Measurements from ENCODE around the gene SLC15A4. TPM values are rescaled to one million over a fixed set of nuclear protein-coding genes. Genes with fewer than 3 reads are reported as not detected.

SLC15A4 gene
- total and polyA plus RNA-seq, 2 of the 4 experiments (the other 2 are of a cell fraction), result 15.4 to 21.9 TPM

DNA sequence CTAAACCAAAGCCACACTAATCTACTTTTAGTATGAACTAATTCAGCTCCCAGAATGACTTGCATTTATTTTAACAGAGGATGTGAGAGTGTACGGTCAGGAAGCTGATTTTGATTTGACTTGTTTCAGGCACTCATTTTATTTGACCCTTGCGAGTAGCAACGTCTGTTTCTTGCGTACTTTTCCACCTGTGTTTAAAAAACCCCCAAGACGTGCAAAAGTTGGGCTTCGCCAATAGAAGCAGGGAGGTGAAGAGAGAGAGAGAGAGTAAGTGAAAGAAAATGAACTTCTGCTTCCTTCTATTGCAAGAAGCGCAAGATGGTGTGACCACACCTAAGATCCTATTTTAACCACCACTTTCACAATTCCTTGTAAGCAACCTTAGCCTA is 6.7 kb upstream of the SLC15A4 start:
- Histone ChIP-seq H3K18ac (ENCODE audit: low read depth, low read length) (no peak overlapping the region), H4K5ac (ENCODE audit: low read depth, low read length) (no peak overlapping the region), H2AFZ (replicated peaks; ENCODE audit: low read length, poor library complexity) (no peak overlapping the region), H4K20me1 (ENCODE audit: insufficient read depth, low read length) (no peaks in the 10 kb centered on the region), H2BK20ac (ENCODE audit: low read depth, low read length) (no peak overlapping the region), H3K27me3 (ENCODE audit: control insufficient read depth, insufficient read depth, low read length) (no peaks in the 10 kb centered on the region), H2AK5ac (ENCODE audit: low read depth, low read length) (no peak overlapping the region), H3K9me1 (ENCODE audit: insufficient read depth, low read length) (no peaks in the 10 kb centered on the region), H4K91ac (ENCODE audit: insufficient read depth, low read depth, low read length) (no peak overlapping the region), H3K27ac (ENCODE audit: insufficient read depth, low read length) (no peak overlapping the region), H3K4me1 (ENCODE audit: control insufficient read depth, insufficient read depth, low read length) (no peaks in the 10 kb centered on the region), H2BK15ac (ENCODE audit: low read depth, low read length) (no peak overlapping the region), H3K79me1 (ENCODE audit: low read depth in 1 of 2, low read length in 2 of 2) (no peaks in the 10 kb centered on the region), H4K8ac (ENCODE audit: low read depth in 2 of 2, low read length in 2 of 2) (no peak overlapping the region), H3K9ac (ENCODE audit: low read depth, low read length) (no peak overlapping the region), H2BK5ac (ENCODE audit: low read depth, low read length, poor library complexity, severe bottlenecking) (no peak overlapping the region), H3K4me2 (ENCODE audit: low read depth, low read length) (no peak overlapping the region), H3K23ac (ENCODE audit: low read depth, low read length) (no peak overlapping the region), H3K36me3 (ENCODE audit: control insufficient read depth, insufficient read depth, low read length) (no peaks in the 10 kb centered on the region), H3K4me3 (ENCODE audit: insufficient read depth, low read depth, low read length) (no peak overlapping the region), H3K14ac (replicated peaks; ENCODE audit: low read depth, low read length) (no peak overlapping the region), H3K4ac (ENCODE audit: low read depth, low read length) (no peak overlapping the region), H2AK9ac (replicated peaks; ENCODE audit: low read depth, low read length, poor library complexity) (no peak overlapping the region), H3K9me3 (ENCODE audit: control insufficient read depth, insufficient read depth, low read length) (peaks cover 2% of the 10 kb centered on the region; the same call in 1 of the 2 replicates), H3K56ac (ENCODE audit: extremely low read depth, insufficient read depth, low read length) (no peak overlapping the region), H2BK120ac (ENCODE audit: low read depth, low read length) (no peak overlapping the region)
- CTCF ChIA-PET, result no interaction called here
- no CpG with 5 or more reads among the region's 7 CpGs for WGBS, 2 experiments (ENCODE audit: extremely low coverage in 2 of 2, insufficient read length in 1 of 2)
- in situ Hi-C loops (cut with MboI; ENCODE audit: low sequenced_read_pairs) (no loop called here), intact Hi-C loops (cut with micrococcal nuclease) (no loop called here), dilution Hi-C loops (cut with HindIII; ENCODE audit: low sequenced_read_pairs, unreplicated experiment) (no loop called here)
- no peak for TF ChIP-seq MXI1 (IDR thresholded peaks at IDR 0.05; ENCODE audit: borderline replicate concordance, low read depth, low read length)
- no peak for TF ChIP-seq CTCF (conservative IDR thresholded peaks at IDR 0.05; ENCODE audit: low read depth, low read length)
- TF ChIP-seq SMC3 (IDR thresholded peaks at IDR 0.05; ENCODE audit: low read depth, low read length), result no peak
- no peak for TF ChIP-seq BHLHE40 (IDR thresholded peaks at IDR 0.05; ENCODE audit: low read depth, low read length)
- TF ChIP-seq NFE2L2 (IDR thresholded peaks at IDR 0.05; ENCODE audit: low read depth, low read length), result 0 out of 2 replicates have a peak, but pooled peaks have one; percentile 16
- POLR2A ChIA-PET (ENCODE audit: unreplicated experiment), result no interaction called here
- DNase-seq, result no peak
- no TSS peak for BruUV-seq (replicated peaks)
- ATAC-seq (ENCODE audit: low read depth), result no peak

Data from IMR-90 (cell line).